HCT116 (cell line): ENCODE data around the gene SLC51A.

ENCODE experiments used
- ATF3 ChIP-seq: IDR thresholded peaks from 2 replicates; pipeline ENCODE4 v1.6.1; 2012
- CTCF ChIP-seq, 3 experiments: fragments of 200-600 bp in 1 of 3; sonication (generic) in 1 of 3; IDR thresholded peaks in 2 of 3; conservative IDR thresholded peaks in 1 of 3; 2 replicates each; pipeline ENCODE4 v1.5.1; 2012 to 2017; ENCODE audit warnings: low read depth in 2 of 3, low read length in 2 of 3, antibody characterized with exemption in 1 of 3, borderline replicate concordance in 1 of 3, control low read depth in 1 of 3, mild to moderate bottlenecking in 1 of 3, mixed read lengths in 1 of 3, mixed run types in 1 of 3, moderate library complexity in 1 of 3; ENCODE audit not compliant: insufficient read depth in 1 of 3
- EGR1 ChIP-seq: IDR thresholded peaks from 2 replicates; pipeline ENCODE4 v1.6.1; 2012; ENCODE audit warnings: low read depth
- EZH2phosphoT487 ChIP-seq: fragments of 200-600 bp; IDR thresholded peaks from 2 replicates; pipeline ENCODE4 v1.6.1; 2018; ENCODE audit warnings: antibody characterized with exemption, borderline replicate concordance
- FOSL1 ChIP-seq: IDR thresholded peaks from 2 replicates; pipeline ENCODE4 v1.6.1; 2012; ENCODE audit warnings: low read depth
- JUND ChIP-seq: IDR thresholded peaks from 2 replicates; pipeline ENCODE4 v1.6.1; 2012
- MAX ChIP-seq: IDR thresholded peaks from 2 replicates; pipeline ENCODE4 v1.6.1; 2012
- POLR2A ChIP-seq: IDR thresholded peaks from 2 replicates; pipeline ENCODE4 v1.7.0; 2011; ENCODE audit warnings: borderline replicate concordance; ENCODE audit not compliant: insufficient read depth, insufficient read length; ENCODE audit errors: extremely low read depth
- POLR2AphosphoS5 ChIP-seq: IDR thresholded peaks from 2 replicates; pipeline ENCODE4 v1.6.1; 2011; ENCODE audit warnings: mild to moderate bottlenecking, low read depth, low read length, moderate library complexity
- RAD21 ChIP-seq: IDR thresholded peaks from 2 replicates; pipeline ENCODE4 v1.6.1; 2012; ENCODE audit warnings: low read depth, mild to moderate bottlenecking
- SIN3A ChIP-seq: IDR thresholded peaks from 2 replicates; pipeline ENCODE4 v1.6.1; 2012; ENCODE audit warnings: low read depth
- SP1 ChIP-seq: IDR thresholded peaks from 2 replicates; pipeline ENCODE4 v1.6.1; 2012; ENCODE audit warnings: low read depth

- TF ChIP-seq SIN3A (no peak), SP1 (no peak), POLR2A (no peak), JUND (no peak), EZH2phosphoT487 (no peak), CTCF (IDR thresholded peaks at IDR 0.05 in 2 of 3, conservative IDR thresholded peaks at IDR 0.05 in 1 of 3; ENCODE audit: borderline replicate concordance in 1 of 3, insufficient read depth in 1 of 3, low read depth in 2 of 3, low read length in 2 of 3) (no peak), POLR2AphosphoS5 (no peak), MAX (no peak), RAD21 (no peak), EGR1 (no peak), ATF3 (no peak), FOSL1 (no peak)
Measured at GRCh38 chr3:196268284-196269163, 52.2 kb downstream of the SLC51A start.
